Spleen (tissue), 7 donors: ENCODE results near the gene PBX1.

Source experiments
- CTCF ChIP-seq, 11 experiments: fragments of 200-600 bp in 7 of 11; fragments of 450-650 bp in 4 of 11; sonication (generic) in 4 of 11; IDR thresholded peaks in 8 of 11; conservative IDR thresholded peaks in 3 of 11; 1 replicate in 7 of 11; 2 replicates in 4 of 11; pipeline versions ENCODE4 v1.4.0 to v1.8.0; 2016 to 2021; ENCODE audit warnings: antibody characterized with exemption in 11 of 11, inconsistent platforms in 4 of 11, mild to moderate bottlenecking in 1 of 11
- POLR2A ChIP-seq, 3 donors: fragments of 450-650 bp; IDR thresholded peaks; one replicate each; pipeline ENCODE4 v1.5.1; 2017; ENCODE audit warnings: antibody characterized with exemption in 3 of 3, mild to moderate bottlenecking in 1 of 3
- POLR2AphosphoS5 ChIP-seq, 3 donors: sonication (generic); formaldehyde crosslinking; IDR thresholded peaks; one replicate each; pipeline ENCODE4 v1.5.1; 2017; ENCODE audit warnings: antibody characterized with exemption in 3 of 3
- donor health status: DM: no; HTN: no; CAD: no; lungs with moderate emphysema.
- donor health status: DM: no; HTN: no; CAD: no.
- donor health status: DM: no; HTN: no; CAD: no.

- TF ChIP-seq CTCF (IDR thresholded peaks at IDR 0.05 in 8 of 11, conservative IDR thresholded peaks at IDR 0.05 in 3 of 11) = no peak
- TF ChIP-seq POLR2AphosphoS5 (IDR thresholded peaks at IDR 0.05) = no peak
- TF ChIP-seq POLR2A (IDR thresholded peaks at IDR 0.05) = no peak
Measured at GRCh38 chr1:164720440-164721227, 161.7 kb downstream of the PBX1 start.
